Measurements from ENCODE around the gene SCAPER.

Gene SCAPER

DNA sequence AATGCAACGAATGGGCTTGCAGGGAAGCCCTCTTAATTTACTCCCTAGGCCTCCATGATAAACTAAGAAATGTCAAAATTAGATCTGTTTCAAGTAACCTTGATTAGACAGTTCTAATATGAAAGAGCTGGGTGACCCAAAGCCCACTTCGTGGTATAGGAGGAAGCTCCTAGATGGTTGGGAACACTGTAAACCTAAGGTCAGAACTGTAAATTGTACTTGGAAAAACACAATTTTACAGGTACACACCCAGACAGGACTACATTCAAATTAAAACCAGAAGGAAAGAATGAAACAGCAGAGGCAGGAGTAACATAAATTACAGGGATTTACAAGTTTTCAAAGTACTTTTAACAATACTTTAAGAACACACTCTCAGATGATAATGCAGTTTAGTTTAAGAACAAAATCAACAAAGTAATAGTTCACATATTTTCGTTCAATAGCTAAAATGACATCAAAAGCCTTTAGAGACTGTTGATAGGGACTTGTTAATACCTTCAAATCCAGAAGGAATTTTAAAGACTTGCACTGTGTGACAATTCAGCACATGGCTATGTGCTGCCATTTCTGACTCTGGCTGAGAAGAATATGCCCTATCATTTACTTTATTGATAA, 550.2 kb downstream of the SCAPER start:
- no peak for DNase-seq (ENCODE audit: low read depth, low spot score)
- no peak overlapping the region for H3K4me3 ChIP-seq (ENCODE audit: low read depth, low read length)
- CTCF ChIA-PET, result interaction anchor here (0.7 to 1.9 kb wide), 2 partner anchors 9 to 627 kb away, joined by 4 to 5 read pairs; no protein-coding TSS in a partner anchor
- TF ChIP-seq, protein P1, sequence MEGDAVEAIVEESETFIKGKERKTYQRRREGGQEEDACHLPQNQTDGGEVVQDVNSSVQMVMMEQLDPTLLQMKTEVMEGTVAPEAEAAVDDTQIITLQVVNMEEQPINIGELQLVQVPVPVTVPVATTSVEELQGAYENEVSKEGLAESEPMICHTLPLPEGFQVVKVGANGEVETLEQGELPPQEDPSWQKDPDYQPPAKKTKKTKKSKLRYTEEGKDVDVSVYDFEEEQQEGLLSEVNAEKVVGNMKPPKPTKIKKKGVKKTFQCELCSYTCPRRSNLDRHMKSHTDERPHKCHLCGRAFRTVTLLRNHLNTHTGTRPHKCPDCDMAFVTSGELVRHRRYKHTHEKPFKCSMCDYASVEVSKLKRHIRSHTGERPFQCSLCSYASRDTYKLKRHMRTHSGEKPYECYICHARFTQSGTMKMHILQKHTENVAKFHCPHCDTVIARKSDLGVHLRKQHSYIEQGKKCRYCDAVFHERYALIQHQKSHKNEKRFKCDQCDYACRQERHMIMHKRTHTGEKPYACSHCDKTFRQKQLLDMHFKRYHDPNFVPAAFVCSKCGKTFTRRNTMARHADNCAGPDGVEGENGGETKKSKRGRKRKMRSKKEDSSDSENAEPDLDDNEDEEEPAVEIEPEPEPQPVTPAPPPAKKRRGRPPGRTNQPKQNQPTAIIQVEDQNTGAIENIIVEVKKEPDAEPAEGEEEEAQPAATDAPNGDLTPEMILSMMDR (IDR thresholded peaks at IDR 0.05; ENCODE audit: insufficient read depth, low read length, missing control alignments), result no peak
- POLR2A ChIA-PET, result interaction anchor here (0.9 kb wide), 1 partner anchor 26 kb away, joined by 4 read pairs; no protein-coding TSS in a partner anchor

DNA sequence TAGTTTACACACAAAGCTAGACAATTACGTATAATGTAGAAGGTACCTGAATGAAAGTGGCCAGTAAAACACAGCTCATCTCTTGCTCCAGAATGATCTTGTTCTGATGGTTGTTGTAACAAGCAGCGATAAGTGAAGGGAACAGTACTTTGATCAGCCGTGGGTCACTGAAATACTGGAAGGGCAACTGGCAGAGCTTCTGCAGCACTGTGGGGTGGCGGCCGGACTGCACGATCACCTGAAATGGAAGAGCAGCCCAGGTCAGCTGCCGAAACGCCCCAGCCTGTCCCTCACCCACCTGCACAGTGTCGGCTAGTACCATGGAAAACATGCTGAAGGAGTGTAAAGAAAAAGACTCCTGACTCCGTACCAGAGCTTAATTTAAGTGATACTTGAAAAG, 551.2 kb downstream of the SCAPER start:
- CTCF ChIA-PET, result interaction anchor here (1.9 kb wide), 1 partner anchor 8 kb away, joined by 5 read pairs; no protein-coding TSS in a partner anchor

DNA sequence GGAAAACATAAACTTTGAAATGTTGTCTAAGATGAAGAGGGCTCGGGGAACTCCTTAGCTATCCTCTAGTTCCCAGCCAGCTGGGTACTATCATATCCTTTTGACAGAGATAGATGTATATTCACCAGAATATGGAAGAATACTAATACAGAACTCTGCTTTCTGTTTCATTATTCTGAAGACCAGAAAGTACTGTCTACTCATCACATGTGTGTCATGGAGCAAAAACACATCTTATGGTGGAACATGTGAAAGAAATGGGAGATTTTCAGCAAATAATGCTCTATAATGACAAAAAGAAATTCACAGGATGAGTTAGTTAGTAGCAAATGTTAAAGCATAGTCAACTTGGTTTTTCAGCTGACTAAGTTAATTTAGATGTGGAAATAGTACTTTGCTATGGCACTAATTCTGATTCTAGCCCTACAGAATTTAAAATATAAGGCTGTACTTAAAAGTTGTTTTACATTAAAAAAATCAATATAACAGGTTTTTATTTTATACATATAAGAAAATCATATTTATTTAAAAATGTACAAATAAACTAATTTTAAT, 552.0 kb downstream of the SCAPER start:
- TF ChIP-seq, protein P1 (IDR thresholded peaks at IDR 0.05; ENCODE audit: insufficient read depth, low read length, missing control alignments), result no peak
- POLR2A ChIA-PET, result no interaction called here
- CTCF ChIA-PET, result no interaction called here
- no peak for DNase-seq (ENCODE audit: low read depth, low spot score)
- H3K4me3 ChIP-seq (ENCODE audit: low read depth, low read length), result no peak overlapping the region

More for the DNA sequence above, 551.2 kb downstream of the SCAPER start:
- POLR2A ChIA-PET, result interaction anchor here (0.9 kb wide), 1 partner anchor 27 kb away, joined by 4 read pairs; no protein-coding TSS in a partner anchor
- no peak for DNase-seq (ENCODE audit: low read depth, low spot score)
- no peak overlapping the region for H3K4me3 ChIP-seq (ENCODE audit: low read depth, low read length)
- TF ChIP-seq, protein P1 (IDR thresholded peaks at IDR 0.05; ENCODE audit: insufficient read depth, low read length, missing control alignments), result no peak

DNA sequence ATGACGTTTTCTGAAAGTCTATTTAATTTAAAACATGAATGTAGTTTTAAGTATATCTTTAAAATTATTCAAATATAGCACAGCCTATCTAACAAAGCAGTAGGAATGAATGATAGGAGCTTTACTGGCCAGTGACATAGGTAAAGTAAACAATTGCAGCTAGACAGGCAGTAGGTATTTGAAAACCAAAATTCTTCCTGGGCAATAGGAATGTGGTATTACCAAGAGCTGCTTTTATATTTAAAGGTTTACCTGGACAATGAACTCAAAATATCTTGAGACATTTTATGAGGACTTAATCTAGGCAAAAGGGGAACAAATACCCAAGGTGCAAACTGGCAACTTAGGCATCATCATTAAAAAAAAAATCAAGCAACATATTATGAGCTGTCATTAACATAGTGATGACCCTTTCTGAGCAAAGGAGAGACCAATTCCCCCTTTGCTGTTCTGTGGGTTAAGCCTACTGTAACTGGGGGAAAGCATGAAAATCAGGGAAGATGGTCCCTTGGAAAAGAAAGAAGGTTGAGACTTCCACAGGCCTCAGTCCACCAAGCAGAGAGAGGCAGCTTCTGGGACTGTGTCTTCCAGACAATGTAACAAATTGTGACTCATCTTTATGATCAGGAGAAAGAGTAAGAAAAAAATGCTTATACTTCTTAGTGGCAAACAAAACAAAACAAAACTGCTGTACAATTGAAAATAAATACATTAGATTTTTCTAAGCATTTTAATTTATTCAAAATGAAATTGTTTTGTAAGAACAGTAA, 555.7 kb downstream of the SCAPER start:
- H3K4me3 ChIP-seq (ENCODE audit: low read depth, low read length), result no peak overlapping the region
- DNase-seq (ENCODE audit: low read depth, low spot score), result no peak
- CTCF ChIA-PET, result interaction anchor here (1.4 to 1.6 kb wide), 2 partner anchors 20 to 199 kb away, joined by 3 to 5 read pairs; no protein-coding TSS in a partner anchor
- TF ChIP-seq, protein P1 (IDR thresholded peaks at IDR 0.05; ENCODE audit: insufficient read depth, low read length, missing control alignments), result no peak
- POLR2A ChIA-PET, result no interaction called here

DNA sequence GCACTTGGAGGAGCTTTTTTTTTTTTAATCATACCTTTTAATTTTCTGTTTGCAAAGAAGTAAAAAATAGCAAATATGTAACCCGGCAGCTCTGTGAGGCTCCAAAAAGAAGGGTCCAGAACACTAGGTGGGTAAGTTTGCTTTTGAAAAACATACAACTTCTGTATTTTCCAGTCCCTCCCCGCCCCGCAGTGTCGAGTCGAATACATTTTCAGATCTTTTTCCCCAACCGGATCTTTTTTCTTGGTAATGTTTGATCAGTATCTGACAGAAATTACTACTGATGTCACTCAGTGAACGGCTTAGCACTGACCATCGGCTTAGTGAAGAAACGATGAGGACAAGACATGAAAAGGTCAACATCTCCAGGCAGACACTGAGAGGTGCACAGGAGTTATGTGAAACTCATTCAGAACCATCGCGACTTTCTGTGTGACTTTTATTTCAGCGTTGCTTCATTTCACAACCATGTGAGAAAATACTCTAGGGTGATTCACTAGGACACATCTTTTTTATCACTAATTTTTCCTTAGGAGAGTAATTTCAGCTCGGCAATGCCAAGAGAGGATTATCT, 557.6 kb downstream of the SCAPER start:
- no peak overlapping the region for H3K4me3 ChIP-seq (ENCODE audit: low read depth, low read length)
- DNase-seq (ENCODE audit: low read depth, low spot score), result no peak
- CTCF ChIA-PET, result interaction anchor here (1.0 to 2.3 kb wide), 2 partner anchors 10 to 17 kb away, joined by 4 to 8 read pairs; no protein-coding TSS in a partner anchor
- POLR2A ChIA-PET, result interaction anchor here (3.1 kb wide), 1 partner anchor 11 kb away, joined by 16 read pairs; the partner anchor contains the start of gene ISL2
- TF ChIP-seq, protein P1 (IDR thresholded peaks at IDR 0.05; ENCODE audit: insufficient read depth, low read length, missing control alignments), result no peak
